ENCODE measurements around the gene RGS3.

DNA sequence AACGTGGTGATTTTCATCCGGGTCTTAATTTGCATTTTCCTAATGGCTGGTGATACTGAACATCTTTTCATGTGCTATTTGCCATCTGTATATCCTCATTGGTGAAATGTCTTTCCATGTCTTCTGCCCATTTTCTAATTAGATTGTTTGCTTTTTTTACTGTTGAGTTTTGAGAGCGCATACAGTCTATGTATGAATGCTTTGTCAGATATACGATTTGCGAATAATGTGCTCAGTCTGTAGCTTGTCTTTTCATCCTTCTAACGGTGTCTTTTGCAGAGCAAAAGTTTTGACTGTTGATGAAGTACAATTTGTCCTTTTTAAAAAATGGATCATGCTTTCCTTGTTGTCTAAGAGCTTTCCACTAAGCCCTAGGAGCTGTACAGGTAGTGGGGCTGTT is 143.0 kb downstream of the RGS3 start:
- TF ChIP-seq, protein P1, sequence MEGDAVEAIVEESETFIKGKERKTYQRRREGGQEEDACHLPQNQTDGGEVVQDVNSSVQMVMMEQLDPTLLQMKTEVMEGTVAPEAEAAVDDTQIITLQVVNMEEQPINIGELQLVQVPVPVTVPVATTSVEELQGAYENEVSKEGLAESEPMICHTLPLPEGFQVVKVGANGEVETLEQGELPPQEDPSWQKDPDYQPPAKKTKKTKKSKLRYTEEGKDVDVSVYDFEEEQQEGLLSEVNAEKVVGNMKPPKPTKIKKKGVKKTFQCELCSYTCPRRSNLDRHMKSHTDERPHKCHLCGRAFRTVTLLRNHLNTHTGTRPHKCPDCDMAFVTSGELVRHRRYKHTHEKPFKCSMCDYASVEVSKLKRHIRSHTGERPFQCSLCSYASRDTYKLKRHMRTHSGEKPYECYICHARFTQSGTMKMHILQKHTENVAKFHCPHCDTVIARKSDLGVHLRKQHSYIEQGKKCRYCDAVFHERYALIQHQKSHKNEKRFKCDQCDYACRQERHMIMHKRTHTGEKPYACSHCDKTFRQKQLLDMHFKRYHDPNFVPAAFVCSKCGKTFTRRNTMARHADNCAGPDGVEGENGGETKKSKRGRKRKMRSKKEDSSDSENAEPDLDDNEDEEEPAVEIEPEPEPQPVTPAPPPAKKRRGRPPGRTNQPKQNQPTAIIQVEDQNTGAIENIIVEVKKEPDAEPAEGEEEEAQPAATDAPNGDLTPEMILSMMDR (IDR thresholded peaks at IDR 0.05 in 8 of 11, conservative IDR thresholded peaks at IDR 0.05 in 3 of 11) = no peak
- TF ChIP-seq POLR2A (IDR thresholded peaks at IDR 0.05) (no peak), POLR2AphosphoS5 (IDR thresholded peaks at IDR 0.05) (no peak)
